Fibroblast of skin of abdomen (primary cell): Measurements from ENCODE around the gene HOMER2.

Source experiments
- DNase-seq: peaks from one replicate; pipeline ENCODE4 v3.0.0-alpha.2; 2013

Gene HOMER2

GRCh38 chr15:82928711-82929110 lies 23.8 kb downstream of the HOMER2 start:
- no peak for DNase-seq

GRCh38 chr15:82923744-82924143 lies 28.8 kb downstream of the HOMER2 start:
- DNase-seq: no peak

- DNase-seq: no peak
Observed at GRCh38 chr15:82922737-82923136, 29.8 kb downstream of the HOMER2 start.

GRCh38 chr15:82921939-82922338 lies 30.6 kb downstream of the HOMER2 start:
- no peak for DNase-seq

GRCh38 chr15:82921242-82921641 lies 31.3 kb downstream of the HOMER2 start:
- DNase-seq: no peak

- no peak for DNase-seq
Observed at GRCh38 chr15:82919231-82919886, 33.2 kb downstream of the HOMER2 start.

- DNase-seq: no peak
Observed at GRCh38 chr15:82918607-82919230, 33.8 kb downstream of the HOMER2 start.

- no peak for DNase-seq
Observed at GRCh38 chr15:82918162-82918561, 34.4 kb downstream of the HOMER2 start.

- no peak for DNase-seq
Observed at GRCh38 chr15:82917249-82917648, 35.3 kb downstream of the HOMER2 start.

GRCh38 chr15:82916161-82916952 lies 36.2 kb downstream of the HOMER2 start:
- DNase-seq: no peak

- no peak for DNase-seq
Observed at GRCh38 chr15:82914396-82914795, 38.1 kb downstream of the HOMER2 start.

- no peak for DNase-seq
Observed at GRCh38 chr15:82911458-82911857, 41.1 kb downstream of the HOMER2 start.

GRCh38 chr15:82910721-82911120 lies 41.8 kb downstream of the HOMER2 start:
- no peak for DNase-seq

GRCh38 chr15:82909080-82909815 lies 43.3 kb downstream of the HOMER2 start:
- no peak for DNase-seq

- DNase-seq: no peak
Observed at GRCh38 chr15:82907350-82907749, 45.2 kb downstream of the HOMER2 start.

GRCh38 chr15:82904574-82904973 lies 47.9 kb downstream of the HOMER2 start:
- DNase-seq: no peak

- DNase-seq: no peak
Observed at GRCh38 chr15:82903511-82903910, 49.0 kb downstream of the HOMER2 start.

- no peak for DNase-seq
Observed at GRCh38 chr15:82901114-82901805, 51.3 kb downstream of the HOMER2 start.

GRCh38 chr15:82900511-82901060 lies 51.9 kb downstream of the HOMER2 start:
- DNase-seq: no peak

GRCh38 chr15:82898961-82899360 lies 53.6 kb downstream of the HOMER2 start:
- DNase-seq: no peak

- no peak for DNase-seq
Observed at GRCh38 chr15:82895983-82896382, 56.5 kb downstream of the HOMER2 start.

- peak; percentile 49 for DNase-seq
Observed at GRCh38 chr15:82894971-82895520, 57.5 kb downstream of the HOMER2 start.
